ENCODE measurements around the gene ZNF398.

DNA sequence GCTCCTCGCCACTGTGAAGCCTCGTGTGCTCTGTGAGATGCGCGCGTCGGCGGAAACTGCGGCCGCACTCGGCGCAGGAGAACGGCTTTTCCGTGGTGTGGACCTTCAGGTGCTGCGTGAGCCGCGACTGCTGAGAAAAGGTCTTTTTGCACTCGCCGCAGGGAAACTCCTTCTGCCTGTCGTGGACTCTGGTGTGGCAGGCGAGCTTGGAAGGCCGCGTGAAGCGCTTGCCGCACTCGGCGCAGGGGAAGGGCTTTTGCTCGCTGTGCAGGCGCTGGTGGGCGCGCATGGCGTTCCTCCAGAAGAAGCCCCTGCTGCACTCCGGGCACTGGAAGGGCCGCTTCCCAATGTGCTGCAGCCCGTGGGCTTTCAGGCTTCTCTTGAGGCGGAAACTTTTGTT is 43.0 kb upstream of the ZNF398 start:
- TF ChIP-seq, protein P1, sequence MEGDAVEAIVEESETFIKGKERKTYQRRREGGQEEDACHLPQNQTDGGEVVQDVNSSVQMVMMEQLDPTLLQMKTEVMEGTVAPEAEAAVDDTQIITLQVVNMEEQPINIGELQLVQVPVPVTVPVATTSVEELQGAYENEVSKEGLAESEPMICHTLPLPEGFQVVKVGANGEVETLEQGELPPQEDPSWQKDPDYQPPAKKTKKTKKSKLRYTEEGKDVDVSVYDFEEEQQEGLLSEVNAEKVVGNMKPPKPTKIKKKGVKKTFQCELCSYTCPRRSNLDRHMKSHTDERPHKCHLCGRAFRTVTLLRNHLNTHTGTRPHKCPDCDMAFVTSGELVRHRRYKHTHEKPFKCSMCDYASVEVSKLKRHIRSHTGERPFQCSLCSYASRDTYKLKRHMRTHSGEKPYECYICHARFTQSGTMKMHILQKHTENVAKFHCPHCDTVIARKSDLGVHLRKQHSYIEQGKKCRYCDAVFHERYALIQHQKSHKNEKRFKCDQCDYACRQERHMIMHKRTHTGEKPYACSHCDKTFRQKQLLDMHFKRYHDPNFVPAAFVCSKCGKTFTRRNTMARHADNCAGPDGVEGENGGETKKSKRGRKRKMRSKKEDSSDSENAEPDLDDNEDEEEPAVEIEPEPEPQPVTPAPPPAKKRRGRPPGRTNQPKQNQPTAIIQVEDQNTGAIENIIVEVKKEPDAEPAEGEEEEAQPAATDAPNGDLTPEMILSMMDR (IDR thresholded peaks at IDR 0.05) = no peak
- TF ChIP-seq POLR2A (IDR thresholded peaks at IDR 0.05) = no peak
